Endothelial cell (in vitro differentiated cells): ENCODE data around the gene GRM8. TPM values are rescaled to one million over a fixed set of nuclear protein-coding genes. Genes with fewer than 3 reads are reported as not detected.

Experiments used
- DNase-seq: peaks from one replicate; pipeline ENCODE4 v3.0.0; 2021; ENCODE audit warnings: low spot score
- H3K27ac Mint-ChIP-seq: one replicate; pipeline ENCODE4 v1.8.0; 2021; ENCODE audit warnings: mixed read lengths, inconsistent platforms; ENCODE audit not compliant: unreplicated experiment
- H3K27me3 Mint-ChIP-seq: one replicate; pipeline ENCODE4 v1.8.0; 2021; ENCODE audit warnings: mild to moderate bottlenecking, moderate library complexity, mixed read lengths, inconsistent platforms; ENCODE audit not compliant: unreplicated experiment
- H3K36me3 Mint-ChIP-seq: one replicate; pipeline ENCODE4 v1.8.0; 2021; ENCODE audit warnings: mild to moderate bottlenecking, low read depth, mixed read lengths, inconsistent platforms; ENCODE audit not compliant: unreplicated experiment
- H3K4me1 Mint-ChIP-seq: one replicate; pipeline ENCODE4 v1.8.0; 2021; ENCODE audit warnings: mild to moderate bottlenecking, mixed read lengths, inconsistent platforms; ENCODE audit not compliant: unreplicated experiment
- H3K4me3 Mint-ChIP-seq: one replicate; pipeline ENCODE4 v1.8.0; 2021; ENCODE audit warnings: mild to moderate bottlenecking, mixed read lengths, inconsistent platforms; ENCODE audit not compliant: unreplicated experiment
- H3K9me3 Mint-ChIP-seq: one replicate; pipeline ENCODE4 v1.8.0; 2021; ENCODE audit warnings: mixed read lengths, inconsistent platforms; ENCODE audit not compliant: unreplicated experiment
- CTCF ChIP-seq: fragments of 200-600 bp; sonication (generic); IDR thresholded peaks from one replicate; pipeline ENCODE4 v1.5.0; 2021; ENCODE audit warnings: antibody characterized with exemption; ENCODE audit not compliant: unreplicated experiment
- total RNA-seq: library from RNA; stranded (reverse); fragmentation: NEBNext Ultra II Directional; extraction: Animal tissue kit (Norgen Biotek cat#: 25700); gene quantifications from one replicate; pipeline ENCODE4 v1.2.1, GENCODE V29; 2021; ENCODE audit not compliant: unreplicated experiment

The GRM8 gene
- total RNA-seq, 1 donor from 2014 or later: 1.5 TPM

DNA sequence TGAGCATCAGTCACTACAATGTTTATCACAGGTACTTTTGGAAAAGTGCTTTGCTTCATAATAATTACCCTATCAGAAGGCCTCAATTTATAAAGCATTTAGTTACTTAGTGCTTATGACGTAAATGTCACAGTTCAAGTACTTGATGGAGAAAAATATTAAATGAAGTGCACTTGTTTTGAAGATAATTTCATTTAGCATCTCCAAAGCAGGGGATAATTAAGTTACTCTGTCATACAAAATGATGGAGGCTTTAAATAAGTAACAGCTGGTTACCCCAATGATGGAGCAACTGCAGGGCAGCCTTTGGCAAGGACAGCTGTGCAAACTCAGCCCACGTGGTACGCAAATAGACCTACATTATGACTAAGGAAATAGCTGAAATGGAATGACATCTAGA, 768.8 kb downstream of the GRM8 start:
- H3K27me3 Mint-ChIP-seq: no peaks in the 10 kb centered on the region
- H3K9me3 Mint-ChIP-seq: no peaks in the 10 kb centered on the region
- no peak overlapping the region for H3K27ac Mint-ChIP-seq
- TF ChIP-seq CTCF: no peak
- H3K4me3 Mint-ChIP-seq: no peak overlapping the region
- H3K36me3 Mint-ChIP-seq: no peaks in the 10 kb centered on the region
- DNase-seq: no peak
- H3K4me1 Mint-ChIP-seq: no peaks in the 10 kb centered on the region

- Mint-ChIP-seq H3K27me3 (no peaks in the 10 kb centered on the region), H3K27ac (no peak overlapping the region), H3K9me3 (no peaks in the 10 kb centered on the region), H3K4me3 (no peak overlapping the region), H3K36me3 (peaks cover 3% of the 10 kb centered on the region), H3K4me1 (no peaks in the 10 kb centered on the region)
- TF ChIP-seq CTCF: no peak
- DNase-seq: no peak
These were observed 779.9 kb downstream of the GRM8 start for GRCh38 chr7:126472825-126473224.

DNA sequence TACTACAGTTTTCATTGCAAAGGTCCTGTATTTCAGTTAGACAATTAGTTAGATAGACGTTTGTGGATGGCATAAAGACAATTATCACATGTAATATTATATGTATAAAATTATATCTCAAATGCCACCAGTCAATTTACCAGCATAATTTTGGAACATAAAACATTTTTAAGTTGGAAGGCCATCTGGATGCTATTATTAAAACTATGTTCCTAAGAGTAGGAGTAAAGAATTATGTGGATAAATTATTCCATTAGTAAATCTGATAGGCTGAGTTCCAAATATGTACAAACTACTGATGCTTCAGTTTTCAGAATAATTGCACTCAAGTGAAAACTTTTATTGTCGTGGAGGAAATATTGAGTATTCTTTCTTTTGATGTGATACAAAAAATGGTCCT, 790.3 kb downstream of the GRM8 start:
- DNase-seq: no peak
- Mint-ChIP-seq H3K36me3 (no peaks in the 10 kb centered on the region), H3K9me3 (no peaks in the 10 kb centered on the region), H3K27me3 (no peaks in the 10 kb centered on the region), H3K27ac (no peak overlapping the region), H3K4me1 (peaks cover 8% of the 10 kb centered on the region), H3K4me3 (no peak overlapping the region)
- TF ChIP-seq CTCF: no peak

DNA sequence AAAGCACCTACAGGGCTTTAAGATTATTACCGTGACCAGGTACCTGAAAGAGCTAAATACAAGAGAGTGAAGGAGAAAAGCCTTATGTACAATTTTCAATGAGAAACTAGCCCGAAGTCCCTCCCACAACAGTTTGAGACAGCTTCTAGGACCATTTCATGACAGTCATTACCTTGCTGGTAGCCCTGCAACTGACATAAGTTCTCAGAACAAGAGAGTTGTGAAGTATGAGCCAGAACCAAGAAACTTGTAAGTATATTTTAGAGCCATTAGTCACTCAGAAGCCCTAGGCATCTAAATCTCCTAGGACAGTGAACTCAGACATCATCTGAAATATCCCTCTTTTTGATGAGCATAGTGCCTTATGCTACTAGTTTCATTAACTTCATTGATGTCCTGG, 792.1 kb downstream of the GRM8 start:
- no peak for TF ChIP-seq CTCF
- Mint-ChIP-seq H3K27me3 (no peaks in the 10 kb centered on the region), H3K9me3 (no peaks in the 10 kb centered on the region), H3K27ac (no peak overlapping the region), H3K4me1 (peaks cover 8% of the 10 kb centered on the region), H3K4me3 (no peak overlapping the region), H3K36me3 (no peaks in the 10 kb centered on the region)
- DNase-seq: no peak

DNA sequence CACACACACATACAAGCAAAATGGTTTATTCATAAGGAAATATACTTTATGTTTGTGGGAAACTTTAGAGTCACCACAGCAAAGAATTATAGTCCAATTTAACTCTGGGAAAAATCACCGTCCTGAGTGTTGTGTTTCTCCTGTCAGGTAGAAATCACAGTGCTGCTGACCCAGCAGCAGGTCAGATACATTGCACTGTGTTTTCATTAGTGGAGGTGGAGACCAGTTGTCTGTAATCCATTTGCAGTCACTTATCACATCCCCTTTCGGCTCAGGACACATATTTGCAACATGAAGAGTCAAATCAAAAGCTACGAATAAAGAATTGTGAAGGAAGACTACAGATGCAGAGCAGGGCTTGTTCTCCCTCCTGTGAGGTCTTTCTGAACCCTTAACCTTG, 799.6 kb downstream of the GRM8 start:
- Mint-ChIP-seq H3K4me3 (no peak overlapping the region), H3K36me3 (no peaks in the 10 kb centered on the region)
- no peak for TF ChIP-seq CTCF

More for the DNA sequence above, 799.6 kb downstream of the GRM8 start:
- Mint-ChIP-seq H3K27me3 (no peaks in the 10 kb centered on the region), H3K27ac (no peak overlapping the region), H3K9me3 (no peaks in the 10 kb centered on the region), H3K4me1 (no peaks in the 10 kb centered on the region)
- DNase-seq: no peak
